Fibroblast of mammary gland (primary cell): ENCODE results near the gene SND1.

ENCODE experiments used
- DNase-seq: peaks from one replicate; pipeline ENCODE4 v3.0.0-alpha.2; 2010; ENCODE audit warnings: low read depth
- H3K4me3 ChIP-seq: 2 replicates; pipeline ENCODE4 v1.5.1; 2011; ENCODE audit warnings: low read depth, mild to moderate bottlenecking, low read length, moderate library complexity; ENCODE audit not compliant: control insufficient read depth
- CTCF ChIP-seq: conservative IDR thresholded peaks from 2 replicates; pipeline ENCODE4 v1.5.1; 2011; ENCODE audit warnings: low read depth, low read length, inconsistent platforms; ENCODE audit not compliant: control insufficient read depth, insufficient read depth

Gene SND1

GRCh38 chr7:128003787-128004186, 351.8 kb downstream of the SND1 start:
- H3K4me3 ChIP-seq: no peak overlapping the region
- no peak for DNase-seq
- no peak for TF ChIP-seq CTCF

GRCh38 chr7:128004623-128005022, 352.6 kb downstream of the SND1 start:
- no peak for DNase-seq
- TF ChIP-seq CTCF: no peak
- H3K4me3 ChIP-seq: no peak overlapping the region

GRCh38 chr7:128005117-128005516, 353.1 kb downstream of the SND1 start:
- no peak overlapping the region for H3K4me3 ChIP-seq
- no peak for TF ChIP-seq CTCF
- DNase-seq: no peak

GRCh38 chr7:128005759-128006159, 353.8 kb downstream of the SND1 start:
- TF ChIP-seq CTCF: no peak
- H3K4me3 ChIP-seq: no peak overlapping the region
- DNase-seq: no peak

GRCh38 chr7:128006550-128007302, 354.7 kb downstream of the SND1 start:
- TF ChIP-seq CTCF: no peak
- no peak for DNase-seq
- no peak overlapping the region for H3K4me3 ChIP-seq

GRCh38 chr7:128007303-128007680, 355.3 kb downstream of the SND1 start:
- TF ChIP-seq CTCF: no peak
- no peak for DNase-seq
- no peak overlapping the region for H3K4me3 ChIP-seq

- no peak overlapping the region for H3K4me3 ChIP-seq
- no peak for TF ChIP-seq CTCF
- DNase-seq: no peak
These were observed 356.1 kb downstream of the SND1 start for GRCh38 chr7:128008141-128008540.
